Fibroblast of the aortic adventitia (primary cell): Measurements from ENCODE around the gene PRDM5. TPM values are rescaled to one million over a fixed set of nuclear protein-coding genes. Genes with fewer than 3 reads are reported as not detected.

Experiments used
- DNase-seq: peaks from one replicate; pipeline ENCODE4 v3.0.0-alpha.2; 2010; ENCODE audit warnings: low read depth
- H3K4me3 ChIP-seq: 2 replicates; pipeline ENCODE4 v1.5.1; 2011; ENCODE audit warnings: low read depth, mild to moderate bottlenecking, control low read depth, low read length, moderate library complexity
- CTCF ChIP-seq: IDR thresholded peaks from 2 replicates; pipeline ENCODE4 v1.5.1; 2011; ENCODE audit warnings: mild to moderate bottlenecking, low read length, control low read depth, inconsistent platforms; ENCODE audit not compliant: insufficient read depth
- total RNA-seq: library from RNA; depleted of rRNA; stranded (reverse); fragments of >200 nt; gene quantifications from 2 replicates; pipeline ENCODE4 v1.2.3, GENCODE V29; 2012; ENCODE audit warnings: low replicate concordance

The PRDM5 gene
- total RNA-seq, 1 donor: 25.8 TPM

GRCh38 chr4:120821029-120821428 lies 101.5 kb downstream of the PRDM5 start:
- no peak for TF ChIP-seq CTCF
- no peak overlapping the region for H3K4me3 ChIP-seq
- no peak for DNase-seq

GRCh38 chr4:120819805-120820437 lies 102.6 kb downstream of the PRDM5 start:
- DNase-seq: no peak
- H3K4me3 ChIP-seq: no peak overlapping the region
- TF ChIP-seq CTCF: no peak

GRCh38 chr4:120816296-120816965 lies 106.1 kb downstream of the PRDM5 start:
- DNase-seq: peak; percentile 3
- no peak for TF ChIP-seq CTCF
- no peak overlapping the region for H3K4me3 ChIP-seq

GRCh38 chr4:120815361-120815760 lies 107.2 kb downstream of the PRDM5 start:
- no peak for TF ChIP-seq CTCF

GRCh38 chr4:120814886-120815285 lies 107.6 kb downstream of the PRDM5 start:
- DNase-seq: no peak
- TF ChIP-seq CTCF: no peak

More at GRCh38 chr4:120815361-120815760, 107.2 kb downstream of the PRDM5 start:
- DNase-seq: no peak
- H3K4me3 ChIP-seq: no peak overlapping the region

GRCh38 chr4:120812216-120812615 lies 110.3 kb downstream of the PRDM5 start:
- DNase-seq: no peak
- no peak overlapping the region for H3K4me3 ChIP-seq
- no peak for TF ChIP-seq CTCF

More at GRCh38 chr4:120814886-120815285, 107.6 kb downstream of the PRDM5 start:
- H3K4me3 ChIP-seq: no peak overlapping the region
